Activated CD4-positive, alpha-beta T cell treated with anti-CD3 and anti-CD28 coated beads for 24 hours (primary cell): ENCODE data around the gene NXPH1.

Experiments
- DNase-seq, 2 donors: peaks; one replicate each; pipeline ENCODE4 v3.0.0-alpha.2; 2020; ENCODE audit warnings: low read depth in 2 of 2

Gene NXPH1

DNA sequence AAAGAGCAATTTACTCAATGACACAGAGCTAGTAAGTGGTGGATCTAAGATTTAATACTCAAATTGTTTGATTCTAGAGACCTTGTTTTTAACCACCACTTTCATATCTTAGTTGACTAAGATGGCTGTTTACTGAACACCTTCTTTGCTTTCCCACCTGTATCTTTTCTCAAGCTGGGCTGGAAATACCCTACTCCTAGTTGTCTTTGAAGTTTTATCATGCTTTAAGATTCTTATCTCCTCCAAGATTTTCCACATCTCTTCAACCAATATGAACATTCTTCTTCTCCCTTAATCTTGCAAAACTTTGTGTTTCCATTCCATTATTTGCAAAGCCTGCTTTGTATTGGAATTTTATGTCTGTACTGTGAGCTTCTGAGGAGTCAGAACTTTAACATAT is 157.9 kb downstream of the NXPH1 start:
- DNase-seq, result no peak

DNA sequence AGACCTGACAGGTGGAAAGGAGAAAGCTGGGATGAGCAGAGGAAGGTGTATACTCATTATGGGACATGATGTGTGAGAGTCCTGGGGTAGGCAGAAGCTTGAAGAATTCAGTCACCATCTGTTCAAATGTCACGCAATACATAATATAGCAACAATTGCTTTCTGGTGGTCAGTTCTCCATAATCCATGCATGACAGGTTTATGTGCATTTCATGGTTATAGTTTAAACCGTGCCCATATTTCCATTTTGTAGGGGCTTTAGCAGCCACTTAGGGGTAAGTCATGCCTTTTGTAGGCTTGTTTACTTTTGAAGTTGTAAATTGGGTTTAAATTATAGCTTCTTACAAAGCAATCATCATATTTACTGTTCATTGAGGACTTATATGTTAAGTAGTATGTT is 158.8 kb downstream of the NXPH1 start:
- DNase-seq, result no peak

DNA sequence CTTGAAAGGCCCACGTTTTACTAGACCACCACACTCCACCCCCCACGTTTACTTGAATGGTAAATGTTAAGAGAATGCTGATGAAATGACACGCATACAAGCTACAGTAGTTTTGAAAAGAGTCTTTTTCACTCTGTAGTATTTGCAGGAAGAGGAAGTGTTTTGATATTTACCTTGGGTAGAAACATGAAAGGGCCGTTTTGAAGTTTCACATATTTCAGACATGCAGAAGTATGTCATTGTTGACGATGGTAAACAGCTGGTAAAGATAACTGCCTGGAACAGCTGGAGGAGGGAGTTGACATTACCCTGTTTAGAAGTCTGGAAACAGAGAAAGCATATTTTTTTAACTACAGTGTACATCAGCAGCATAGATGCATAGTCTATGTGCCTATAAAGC is 160.7 kb downstream of the NXPH1 start:
- no peak for DNase-seq

DNA sequence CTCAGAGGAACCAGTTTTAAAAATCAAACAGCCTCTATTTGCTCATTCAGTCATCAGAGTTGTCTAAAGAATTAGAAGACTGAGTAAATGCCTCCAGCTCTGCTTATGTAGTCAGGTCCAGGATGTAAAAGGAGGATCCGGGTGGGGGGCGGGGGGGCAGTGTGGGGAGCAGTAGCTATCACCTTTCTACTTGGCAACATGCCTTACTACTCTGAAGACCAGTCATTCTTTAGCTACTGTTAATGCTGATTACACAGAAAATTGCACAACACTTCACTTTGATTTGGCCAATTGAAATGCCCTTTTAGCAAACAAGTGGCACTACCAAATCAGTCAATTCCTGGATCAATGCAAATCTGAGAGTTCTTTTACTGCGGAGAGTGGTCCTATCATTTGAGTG is 164.2 kb downstream of the NXPH1 start:
- DNase-seq, result no peak

DNA sequence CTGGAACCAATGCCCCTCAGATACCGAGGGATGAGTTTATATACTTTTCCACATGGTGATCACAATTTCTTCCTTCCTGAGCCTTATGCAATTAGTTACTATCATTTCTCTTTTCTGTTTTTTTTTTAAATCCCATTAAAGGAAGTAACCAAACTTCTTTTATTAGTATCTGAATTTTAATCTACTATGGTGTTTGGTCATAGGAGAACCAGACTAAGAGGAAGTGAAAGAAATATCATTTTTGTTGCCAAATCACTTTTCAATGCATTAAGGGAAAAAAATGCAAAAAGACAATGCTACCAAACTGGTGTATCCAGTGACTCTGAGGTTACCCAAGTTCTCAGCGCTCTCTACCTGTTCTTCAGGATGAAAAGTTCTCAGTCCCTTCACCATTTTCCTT is 167.7 kb downstream of the NXPH1 start:
- no peak for DNase-seq

DNA sequence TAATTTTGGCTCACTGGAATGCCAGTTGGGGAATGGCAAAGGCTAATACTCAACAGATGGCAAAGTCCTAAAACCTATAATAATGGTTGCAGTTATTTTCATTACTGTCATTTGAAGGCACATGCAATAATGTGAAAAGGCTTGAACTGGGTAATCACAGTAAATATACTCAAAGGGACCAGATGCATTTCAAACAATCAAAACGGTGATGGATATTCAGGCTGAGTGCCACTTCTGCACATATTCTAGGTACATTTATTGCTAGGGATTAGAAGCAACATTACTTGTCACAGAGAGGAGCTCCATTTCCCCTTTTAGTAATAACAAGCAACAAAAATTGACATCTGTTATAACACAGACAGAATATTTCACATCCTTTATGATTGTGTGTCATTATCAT is 171.8 kb downstream of the NXPH1 start:
- DNase-seq, result no peak

DNA sequence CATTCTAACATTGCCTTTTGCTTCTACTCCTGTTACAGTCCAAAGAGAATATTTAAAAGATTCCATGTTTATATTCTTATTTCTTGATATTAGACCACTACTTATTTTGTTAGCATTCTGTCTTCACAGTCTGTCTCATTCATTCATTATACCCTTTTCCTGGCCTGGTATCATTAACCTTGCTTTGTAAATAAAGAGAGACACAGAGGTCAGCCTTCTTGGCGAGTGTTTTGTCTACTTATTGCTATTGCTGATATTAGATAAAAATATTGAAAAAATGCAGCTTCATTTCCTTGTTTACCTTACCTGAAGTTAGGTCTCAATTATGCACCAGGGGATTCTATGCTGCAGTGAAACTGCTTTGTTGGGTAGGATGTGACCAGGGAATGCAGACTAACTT is 179.2 kb downstream of the NXPH1 start:
- DNase-seq, result no peak

DNA sequence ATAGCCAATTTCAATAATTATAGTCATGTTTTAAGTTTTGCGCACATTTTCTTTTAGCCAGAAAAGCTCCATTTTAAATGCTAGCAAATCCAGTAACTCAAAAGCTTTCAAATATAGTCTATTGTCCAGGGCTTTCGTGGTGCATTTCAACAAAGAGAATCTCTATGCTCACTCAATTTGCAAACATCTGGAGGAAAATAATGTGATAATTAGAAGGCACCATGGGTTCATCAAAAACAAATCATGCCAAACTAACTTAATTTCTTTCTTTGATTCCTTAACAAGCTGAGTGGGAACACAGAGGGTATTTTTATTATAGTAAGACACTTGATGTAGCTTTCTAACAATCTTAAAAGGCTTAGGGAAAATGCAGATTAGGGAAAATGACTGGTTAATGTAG is 179.8 kb downstream of the NXPH1 start:
- no peak for DNase-seq

DNA sequence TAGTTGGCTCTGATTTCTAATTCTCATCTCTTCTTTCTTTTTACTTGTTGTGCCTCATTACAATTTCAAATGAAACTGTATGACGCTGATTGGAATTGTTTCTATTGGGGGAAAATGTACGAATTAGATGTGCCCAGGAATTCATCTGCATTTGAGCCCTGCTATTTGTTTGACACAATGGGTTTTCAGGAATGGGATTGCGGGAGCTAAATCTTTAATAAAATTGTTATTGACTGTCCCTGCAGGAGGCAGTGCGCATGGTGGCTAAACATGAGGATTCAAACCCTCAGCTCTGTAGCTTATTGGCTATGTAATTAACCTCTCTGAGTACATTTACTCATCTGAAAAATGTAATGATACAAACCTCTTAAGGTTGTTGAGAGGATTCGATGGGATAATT is 181.6 kb downstream of the NXPH1 start:
- no peak for DNase-seq

DNA sequence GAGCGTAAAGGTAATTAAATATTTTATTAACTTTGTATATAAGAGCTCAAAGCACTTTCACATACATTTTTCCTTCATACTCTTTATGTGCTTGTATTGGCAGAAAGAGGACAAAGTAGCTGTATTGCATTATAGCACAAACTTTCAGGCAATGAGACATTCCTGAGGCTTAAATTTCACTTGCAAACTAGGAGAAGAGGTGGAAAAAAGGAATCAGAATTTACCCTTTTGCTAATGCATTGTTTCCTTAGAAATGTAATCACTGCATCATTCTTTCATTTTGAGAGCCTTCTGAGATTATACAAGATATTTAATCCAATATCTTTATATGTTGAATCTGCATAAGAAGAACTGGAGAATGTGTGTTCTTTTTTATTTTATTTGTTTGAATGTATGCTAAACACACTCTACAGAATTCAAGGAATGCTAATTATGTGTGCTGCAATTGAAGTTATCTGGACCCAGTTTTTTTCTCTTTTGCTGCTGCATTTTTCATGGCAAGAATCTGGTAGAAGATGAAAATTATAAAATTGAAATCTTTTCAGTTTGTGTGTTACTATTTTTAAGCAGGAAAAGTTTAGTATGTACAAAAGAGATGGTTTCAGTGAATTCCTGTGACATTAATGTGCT is 185.1 kb downstream of the NXPH1 start:
- no peak for DNase-seq

DNA sequence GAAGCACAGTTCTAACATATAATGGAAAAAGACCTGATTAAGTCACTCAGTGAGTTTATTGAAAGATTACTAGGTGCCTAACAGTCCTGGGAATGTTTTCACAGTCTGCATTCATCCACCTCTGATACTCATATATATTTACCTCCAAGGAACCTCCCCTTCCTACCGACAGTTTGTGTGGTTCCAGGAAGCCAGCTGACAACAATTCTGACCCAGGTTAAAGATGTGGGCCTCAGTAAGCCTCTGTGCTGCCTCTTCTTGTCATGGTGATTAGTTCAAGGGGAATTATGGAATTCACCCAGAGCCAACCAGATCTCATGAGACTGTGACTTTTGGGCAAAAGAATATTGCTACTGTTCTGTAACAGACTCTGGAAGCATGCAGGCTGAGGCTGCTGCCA is 186.8 kb downstream of the NXPH1 start:
- DNase-seq, result no peak

DNA sequence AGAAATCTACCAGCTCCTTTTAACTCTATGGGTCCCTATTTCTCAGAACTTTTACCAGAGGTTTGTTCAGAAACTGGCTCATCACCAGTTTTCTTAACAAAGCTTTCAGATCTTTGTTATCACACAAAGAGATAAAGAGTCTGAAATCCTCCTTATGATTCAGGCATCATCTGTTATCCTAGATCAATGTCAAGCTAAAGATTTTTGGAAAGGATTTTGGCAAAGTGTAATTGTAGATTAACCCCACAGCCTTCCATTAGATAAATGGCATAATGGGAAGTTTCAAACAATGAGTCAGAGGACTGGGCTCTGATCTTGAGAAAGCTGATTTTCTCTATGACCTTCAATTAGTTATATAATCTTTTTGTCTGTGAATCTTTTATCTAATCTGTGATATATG is 192.2 kb downstream of the NXPH1 start:
- no peak for DNase-seq

DNA sequence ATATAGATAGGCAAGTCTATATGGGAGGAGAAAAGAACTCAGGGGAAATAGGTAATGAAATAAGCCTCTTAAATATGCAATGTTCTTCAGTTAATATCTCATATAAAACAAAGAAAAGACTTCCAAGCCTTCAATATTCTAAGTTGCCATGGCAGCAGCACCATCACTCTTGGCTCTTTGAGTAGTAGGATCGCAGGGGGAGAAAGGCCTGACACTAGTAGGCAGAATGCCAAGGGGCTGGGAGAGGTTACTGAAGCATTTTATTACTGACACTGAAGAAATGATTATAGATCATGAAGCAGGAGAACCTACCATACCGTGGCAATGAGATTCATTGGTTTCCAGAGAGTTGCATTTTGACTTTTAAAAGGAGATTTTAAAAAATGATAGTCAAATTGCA is 193.9 kb downstream of the NXPH1 start:
- DNase-seq, result no peak

DNA sequence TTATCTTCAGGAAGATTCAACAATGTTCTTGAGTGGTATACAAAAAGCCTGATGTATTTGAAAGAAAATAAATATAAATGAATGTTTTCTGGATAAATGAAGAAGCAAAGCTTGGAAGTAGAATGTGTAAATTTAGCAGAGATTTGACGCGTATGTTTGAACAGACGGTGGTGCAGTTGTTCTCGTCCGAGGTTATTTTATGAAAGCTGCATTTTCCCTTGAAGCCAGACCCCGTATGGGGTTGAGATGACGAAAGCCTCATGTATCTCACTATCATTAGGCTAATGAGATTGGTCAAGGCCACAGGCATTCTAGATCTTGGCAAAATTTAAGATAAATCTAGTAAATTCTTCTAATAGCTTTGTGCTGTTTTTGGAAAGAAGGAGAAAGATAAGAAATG is 195.2 kb downstream of the NXPH1 start:
- DNase-seq, result no peak

DNA sequence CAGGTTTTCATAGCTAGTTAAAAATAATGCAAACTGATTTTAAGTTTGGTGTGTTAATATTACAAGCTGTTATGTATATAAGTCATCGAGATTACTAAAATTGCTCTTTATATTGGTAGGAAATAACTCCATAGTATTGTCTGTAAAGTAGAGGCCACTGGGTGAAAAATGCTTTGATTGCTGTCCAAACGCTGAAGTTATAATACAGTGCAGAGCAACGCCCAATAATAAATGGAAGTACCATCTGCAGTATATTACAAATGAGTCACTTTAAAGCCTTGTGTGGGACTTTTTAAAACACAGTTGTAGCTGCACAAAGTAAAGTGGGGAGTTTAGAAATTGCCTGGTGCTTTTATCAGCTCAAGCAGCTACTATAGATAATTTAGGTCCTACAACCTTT is 196.1 kb downstream of the NXPH1 start:
- no peak for DNase-seq

DNA sequence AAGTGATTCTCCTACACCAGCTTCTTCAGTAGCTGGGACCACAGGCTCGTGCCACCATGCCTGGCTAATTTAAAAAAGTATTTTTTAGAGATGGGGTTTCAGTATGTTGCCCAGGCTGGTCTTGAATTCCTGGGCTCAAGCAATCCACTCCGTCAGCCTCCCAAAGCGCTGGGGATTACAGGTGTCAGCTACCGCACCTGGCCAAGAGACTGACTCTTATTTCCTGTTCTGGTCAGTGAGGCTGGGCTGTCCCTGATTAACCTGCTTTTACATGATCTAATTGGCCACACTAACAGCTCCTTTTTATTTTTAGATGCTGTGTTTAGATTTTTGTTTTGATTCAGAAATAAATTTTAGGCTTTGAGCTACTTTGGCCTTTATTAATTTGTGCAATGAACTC is 203.9 kb downstream of the NXPH1 start:
- DNase-seq, result no peak

DNA sequence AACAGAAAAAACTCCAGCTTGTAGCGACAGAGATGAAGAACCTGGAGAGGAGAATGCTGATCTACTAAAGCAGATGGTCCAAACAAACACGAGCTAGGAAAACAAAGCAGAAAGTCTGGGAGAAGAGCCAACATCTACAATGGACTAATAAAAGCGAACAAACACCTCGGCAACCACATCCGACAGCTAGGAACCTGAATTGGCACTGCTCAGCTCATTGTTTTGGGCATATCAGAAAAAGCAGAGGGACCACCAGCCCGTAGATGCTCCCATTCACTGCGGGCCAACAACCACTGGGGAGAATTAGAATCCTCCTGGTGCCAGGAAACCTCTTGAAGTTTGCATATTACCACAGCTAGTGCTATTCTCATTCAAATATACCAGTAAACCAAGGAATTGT is 204.7 kb downstream of the NXPH1 start:
- DNase-seq, result no peak

DNA sequence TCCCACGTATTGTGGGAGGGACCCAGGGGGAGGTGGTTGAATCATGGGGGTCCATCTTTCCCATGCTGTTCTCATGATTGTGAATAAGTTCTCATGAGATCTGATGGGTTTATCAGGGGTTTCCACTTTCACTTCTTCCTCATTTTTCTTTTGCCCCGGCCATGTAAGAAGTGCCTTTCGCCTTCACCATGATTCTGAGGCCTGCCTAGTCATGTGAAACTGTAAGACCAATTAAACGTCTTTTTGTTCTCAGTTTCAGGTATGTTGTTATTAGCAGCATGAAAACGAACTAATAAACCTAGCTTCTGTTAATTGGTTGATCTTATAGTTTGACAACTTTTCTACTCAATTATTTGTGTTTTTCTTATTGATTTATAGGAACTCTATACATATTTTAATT is 206.3 kb downstream of the NXPH1 start:
- no peak for DNase-seq

DNA sequence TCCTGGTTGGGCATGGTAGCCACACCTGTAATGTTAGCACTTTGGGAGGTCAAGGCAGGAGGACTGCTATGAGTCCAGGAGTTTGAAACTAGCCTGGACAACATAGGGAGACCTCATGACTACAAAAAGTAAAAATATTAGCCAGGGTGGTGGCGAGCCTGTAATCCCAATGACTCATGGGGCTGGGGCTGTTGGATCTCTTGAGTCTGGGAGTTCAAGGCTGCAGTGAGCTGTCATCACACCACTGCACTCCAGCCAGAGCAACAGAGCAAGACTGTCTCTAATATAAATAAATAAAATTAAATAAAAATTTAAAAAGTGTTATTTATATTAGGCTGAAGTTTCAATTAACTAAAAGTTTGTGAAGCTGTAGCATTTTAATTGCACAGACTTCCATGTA is 207.3 kb downstream of the NXPH1 start:
- no peak for DNase-seq

DNA sequence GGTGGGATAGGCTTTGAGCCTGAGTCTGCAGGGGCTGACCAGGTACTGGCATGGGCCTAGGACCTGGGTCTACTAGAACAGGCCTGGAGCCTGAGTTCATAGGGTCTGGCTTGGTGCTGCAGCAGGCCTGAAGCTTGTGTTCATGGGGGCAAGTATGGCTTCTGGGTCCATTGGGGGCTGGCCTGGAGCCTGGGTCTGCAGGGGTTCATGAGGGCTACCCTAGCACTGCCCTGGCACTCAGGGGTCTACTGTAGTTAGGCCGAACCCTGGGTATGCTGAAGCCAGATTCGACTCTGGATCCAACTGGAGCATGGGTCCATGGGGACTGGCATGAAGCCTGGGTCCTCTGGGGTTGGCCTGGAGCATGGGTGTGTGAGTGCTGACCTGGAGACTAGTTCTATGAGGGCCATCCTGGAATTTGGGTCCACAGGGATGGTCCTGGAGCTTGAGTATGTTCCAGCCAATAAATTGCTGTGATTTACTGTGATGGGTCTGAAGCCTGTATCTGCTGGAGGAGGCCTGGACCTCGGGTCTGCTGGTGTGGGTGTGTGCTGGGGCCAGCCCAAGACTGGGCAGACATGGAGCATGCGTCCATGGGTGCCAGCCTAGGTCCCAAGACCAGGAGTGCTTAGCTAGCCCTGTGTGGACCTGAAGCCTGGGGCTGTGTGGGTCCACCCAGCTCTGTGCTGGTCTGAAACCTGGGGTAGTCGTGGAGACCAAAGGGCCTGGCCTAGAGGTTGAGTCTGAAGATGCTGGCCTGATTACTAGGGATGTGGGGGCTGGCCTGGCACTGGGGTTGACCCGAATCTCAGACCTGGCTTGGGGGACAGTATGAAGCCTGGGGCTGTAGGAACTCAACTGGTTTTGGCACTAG is 235.5 kb downstream of the NXPH1 start:
- no peak for DNase-seq

DNA sequence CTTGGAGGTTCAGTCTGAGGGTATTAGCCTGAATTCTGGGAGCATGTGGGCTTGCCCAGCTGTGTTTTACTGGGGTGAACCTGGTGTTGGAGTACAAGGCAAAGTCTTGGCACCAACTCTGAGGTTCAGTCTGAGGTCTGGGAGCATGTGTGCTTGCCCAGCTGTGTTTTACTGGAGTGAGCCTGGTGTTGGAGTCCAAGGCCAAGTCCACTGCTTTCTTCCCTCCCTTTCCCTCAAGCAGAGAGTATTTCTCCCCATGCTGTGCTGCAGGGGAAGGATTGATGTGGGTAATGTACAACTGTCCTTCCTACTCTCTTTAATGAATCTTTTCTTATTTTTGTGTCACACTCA is 236.1 kb downstream of the NXPH1 start:
- no peak for DNase-seq

DNA sequence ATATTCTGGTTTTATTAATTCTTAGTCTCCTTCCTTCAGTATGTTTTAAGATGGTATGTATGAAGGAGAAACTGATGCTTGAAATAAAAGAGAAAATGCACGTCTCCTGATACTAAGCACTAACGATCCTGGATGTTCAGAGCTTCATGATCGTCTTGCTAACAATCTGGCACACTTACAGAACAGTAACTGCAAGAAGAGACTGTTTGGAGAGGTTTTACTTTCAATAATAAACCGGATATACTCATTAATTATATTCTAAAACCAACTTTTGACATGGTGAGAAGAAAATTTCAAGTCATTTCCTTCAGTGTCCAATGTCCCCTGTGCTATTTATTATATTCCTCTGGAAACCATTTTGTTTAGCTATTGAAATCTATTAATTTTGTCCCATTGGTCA is 251.0 kb downstream of the NXPH1 start:
- no peak for DNase-seq

DNA sequence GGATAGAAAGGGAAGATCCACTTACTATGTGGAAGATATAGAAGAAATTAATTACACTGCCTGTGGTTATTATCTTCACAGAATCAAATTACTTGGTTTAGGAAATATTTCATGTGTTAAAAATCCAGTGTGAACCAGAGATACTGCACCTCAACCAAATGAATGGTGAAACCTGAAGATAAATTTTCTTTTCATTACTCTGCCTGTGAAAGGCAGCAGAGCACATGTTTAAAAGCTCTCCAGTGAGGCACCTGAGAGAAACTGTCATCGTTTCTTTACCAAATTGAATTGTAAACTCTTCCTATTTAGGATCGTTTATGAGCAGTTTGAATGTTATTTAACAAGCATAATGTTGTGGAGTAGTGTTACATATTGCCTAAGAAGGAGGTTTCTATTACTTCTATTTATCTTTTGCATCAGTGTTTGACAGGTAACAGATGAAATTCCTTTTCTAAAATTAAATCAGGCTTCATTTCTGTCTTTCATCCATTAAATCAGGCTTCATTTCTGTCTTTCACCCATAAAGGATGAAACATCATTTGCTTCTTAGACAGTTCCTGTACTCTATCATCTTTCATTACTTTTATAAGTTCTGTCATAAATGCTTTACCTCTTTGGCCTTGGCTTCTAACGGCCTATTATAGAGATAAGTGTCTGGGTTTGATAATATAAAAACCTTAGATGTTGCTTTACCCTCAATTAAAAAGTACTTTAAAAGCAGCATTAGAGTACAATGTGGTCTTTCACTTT is 266.6 kb downstream of the NXPH1 start:
- DNase-seq, result no peak
